Thoracic aorta (tissue), 2 donors: ENCODE measurements around the gene APLP1. TPM values are rescaled to one million over a fixed set of nuclear protein-coding genes. Genes with fewer than 3 reads are reported as not detected.
A peak's percentile ranks its signal among the peaks of the same experiment; 100 is the strongest.
"Not testable (repeated sequence)": the region's sequence is repeated elsewhere in the genome, so short reads cannot be mapped to it uniquely, and the experiment has no call there.

Experiments used
- ATAC-seq: fragments of 150-250 bp; one replicate; pipeline ENCODE4 v1.8.0; 2017; ENCODE audit warnings: low read depth; ENCODE audit not compliant: insufficient number of reproducible peaks, low FRiP score
- DNase-seq: peaks from one replicate; pipeline ENCODE4 v3.0.0-alpha.2; 2020; ENCODE audit warnings: low spot score
- H3K27ac ChIP-seq, 2 donors: fragments of 200-600 bp; sonication (generic); 1 replicate in 1 of 2; 2 replicates in 1 of 2; pipeline ENCODE4 v1.5.1; 2016; ENCODE audit warnings: mild to moderate bottlenecking in 2 of 2, moderate library complexity in 2 of 2
- H3K27me3 ChIP-seq: fragments of 200-600 bp; sonication (generic); replicated peaks from 2 replicates; pipeline ENCODE4 v1.6.0; 2016; ENCODE audit warnings: mild to moderate bottlenecking; ENCODE audit not compliant: insufficient read depth
- H3K36me3 ChIP-seq: fragments of 200-600 bp; sonication (generic); one replicate; pipeline ENCODE4 v1.5.1; 2016
- H3K4me1 ChIP-seq, 2 donors: fragments of 200-600 bp; sonication (generic); 1 replicate in 1 of 2; 2 replicates in 1 of 2; pipeline versions ENCODE4 v1.5.1 to v1.6.0; 2016; ENCODE audit warnings: low read depth in 2 of 2, mild to moderate bottlenecking in 1 of 2; ENCODE audit not compliant: control insufficient read depth in 1 of 2
- H3K4me3 ChIP-seq: fragments of 200-600 bp; sonication (generic); 2 replicates; pipeline ENCODE4 v1.5.1; 2016; ENCODE audit warnings: mild to moderate bottlenecking
- H3K9me3 ChIP-seq: fragments of 200-600 bp; sonication (generic); 2 replicates; pipeline ENCODE4 v1.5.1; 2016
- CTCF ChIP-seq: fragments of 200-600 bp; sonication (generic); IDR thresholded peaks from one replicate; pipeline ENCODE4 v1.5.1; 2019; ENCODE audit warnings: antibody characterized with exemption
- total RNA-seq, 2 donors: library from RNA; depleted of rRNA; stranded (reverse); fragments of >200 nt; gene quantifications; one replicate each; pipeline versions ENCODE4 v1.1.0 to v1.2.3, GENCODE V29; 2016

Gene APLP1
- total RNA-seq, 2 donors from 2014 or later = 28.1 to 47.2 TPM

GRCh38 chr19:35905178-35905727 is 36.9 kb downstream of the APLP1 start:
- H3K4me3 ChIP-seq = no peak overlapping the region
- ATAC-seq = no peak

GRCh38 chr19:35907377-35907745 is 39.0 kb downstream of the APLP1 start:
- no peaks in the 10 kb centered on the region for H3K36me3 ChIP-seq
- H3K27me3 ChIP-seq = no peaks in the 10 kb centered on the region
- peak overlapping the region in 1 of 2 donors; percentile 59 for H3K27ac ChIP-seq
- no peak for TF ChIP-seq CTCF
- ATAC-seq (no peak), DNase-seq (no peak)
- H3K4me1 ChIP-seq = peaks cover 0 to 12% of the 10 kb centered on the region in 2 donors
- H3K9me3 ChIP-seq = no peaks in the 10 kb centered on the region
- peak overlapping the region; percentile 63 for H3K4me3 ChIP-seq

More at GRCh38 chr19:35905178-35905727, 36.9 kb downstream of the APLP1 start:
- peaks cover 0 to 16% of the 10 kb centered on the region in 2 donors for H3K4me1 ChIP-seq
- no peaks in the 10 kb centered on the region for H3K27me3 ChIP-seq
- H3K36me3 ChIP-seq = no peaks in the 10 kb centered on the region
- no peaks in the 10 kb centered on the region for H3K9me3 ChIP-seq
- DNase-seq = no peak
- no peak for TF ChIP-seq CTCF
- peak overlapping the region in 1 of 2 donors; percentile 30 for H3K27ac ChIP-seq

- DNase-seq (no peak), ATAC-seq (no peak)
- peaks cover 0 to 10% of the 10 kb centered on the region in 2 donors for H3K4me1 ChIP-seq
- H3K36me3 ChIP-seq = no peaks in the 10 kb centered on the region
- no peaks in the 10 kb centered on the region for H3K27me3 ChIP-seq
- peak within 1 kb of the TSS; percentile 63 for H3K4me3 ChIP-seq
- H3K27ac ChIP-seq = peak within 1 kb of the TSS in 1 of 2 donors; percentile 59
- TF ChIP-seq CTCF = no peak
- no peaks in the 10 kb centered on the region for H3K9me3 ChIP-seq
These were observed 39.7 kb downstream of the APLP1 start, which contains the start of gene TYROBP for GRCh38 chr19:35908010-35908441. TYROBP (minus strand) TSS chr19:35908295; CDS start chr19:35908228, 67 bp downstream.

DNA sequence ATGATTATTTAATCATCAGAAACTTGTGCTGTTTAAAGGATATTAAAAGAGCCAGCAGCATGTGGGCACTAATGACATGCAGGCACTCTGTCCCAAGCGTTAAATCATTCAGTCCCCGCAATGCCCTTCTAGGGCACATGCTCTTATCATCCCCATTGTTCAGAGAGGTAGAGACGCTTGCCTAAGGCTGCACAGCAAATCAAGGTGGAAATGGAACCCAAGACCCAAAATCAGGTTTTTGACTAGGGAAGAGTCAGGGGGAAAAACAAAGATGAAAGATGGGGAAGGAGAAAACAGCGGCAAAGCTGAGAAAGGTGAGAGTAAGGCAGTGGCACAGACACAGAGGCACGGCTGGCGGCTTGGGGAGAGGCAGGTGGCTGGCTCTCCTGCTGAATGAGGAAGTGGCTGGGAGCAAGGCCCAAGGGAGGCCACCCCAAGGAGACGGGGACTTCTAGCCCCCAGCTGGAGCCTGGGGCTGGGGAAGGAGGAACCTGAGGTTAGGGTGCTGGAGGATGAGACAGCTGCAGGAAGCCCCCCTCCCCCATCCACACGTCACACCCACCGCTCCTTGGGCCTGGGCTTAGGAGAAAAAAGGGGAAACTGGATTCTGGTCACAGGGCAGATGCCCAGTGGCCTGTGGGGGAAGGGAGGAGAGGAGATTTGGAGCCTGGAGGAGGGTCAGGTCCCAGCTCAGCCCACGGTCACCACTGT is 40.8 kb downstream of the APLP1 start:
- no peak for TF ChIP-seq CTCF
- Histone ChIP-seq H3K27me3 (no peaks in the 10 kb centered on the region), H3K27ac (peak overlapping the region; percentile 17 to 59)

GRCh38 chr19:35909684-35910035 is 41.3 kb downstream of the APLP1 start:
- ATAC-seq (no peak), DNase-seq (no peak)
- TF ChIP-seq CTCF = no peak
- no peaks in the 10 kb centered on the region for H3K27me3 ChIP-seq
- H3K36me3 ChIP-seq = no peaks in the 10 kb centered on the region
- peaks cover 0 to 3% of the 10 kb centered on the region in 2 donors for H3K4me1 ChIP-seq
- peak overlapping the region; percentile 17 to 31 for H3K27ac ChIP-seq
- no peaks in the 10 kb centered on the region for H3K9me3 ChIP-seq
- H3K4me3 ChIP-seq = no peak overlapping the region

More for the DNA sequence above, 40.8 kb downstream of the APLP1 start:
- Histone ChIP-seq H3K4me1 (peaks cover 0 to 3% of the 10 kb centered on the region in 2 donors), H3K4me3 (peak overlapping the region; percentile 24), H3K36me3 (no peaks in the 10 kb centered on the region), H3K9me3 (no peaks in the 10 kb centered on the region)
- DNase-seq = no peak
- ATAC-seq = no peak

- H3K4me3 ChIP-seq, H3K27ac ChIP-seq, H3K27me3 ChIP-seq, H3K36me3 ChIP-seq, H3K9me3 ChIP-seq, DNase-seq, ATAC-seq, H3K4me1 ChIP-seq: not testable (repeated sequence)
These were observed 42.0 kb downstream of the APLP1 start for GRCh38 chr19:35910355-35910754.
